Measurements from ENCODE around the gene HSD17B1. TPM values are rescaled to one million over a fixed set of nuclear protein-coding genes. Genes with fewer than 3 reads are reported as not detected.

HSD17B1 gene
- total RNA-seq, 4 donors from 2014 or later, result 0.41 to 2.2 (median 0.95) TPM; not detected in 1

- DNase-seq, result peak; percentile 97
- Histone ChIP-seq H3K27ac (peak within 1 kb of the TSS; percentile 90 to 93 (median 91)), H3K4me1 (peaks cover 19 to 38% (median 27%) of the 10 kb centered on the region in 4 donors), H3K27me3 (no peaks in the 10 kb centered on the region), H3K4me3 (peak within 1 kb of the TSS; percentile 30 to 79 (median 69)), H3K9me3 (no peaks in the 10 kb centered on the region), H3K36me3 (no peaks in the 10 kb centered on the region)
- in situ Hi-C loops (cut with MboI; ENCODE audit: low pct_ligation_motif_present in 1 of 4, low pct_unique_long_range_greater_than_20kb in 1 of 4, low sequenced_read_pairs in 3 of 4), result no loop called here
- intact Hi-C loops (cut with DNase I; ENCODE audit: low total_unique reads), result no loop called here
- WGBS, 2 donors (ENCODE audit: low coverage in 1 of 2), result 1% methylated on average over 28 of the region's 40 CpGs; no CpG with 5 or more reads in 1 of the 2 donors
- no peak for TF ChIP-seq EP300 (IDR thresholded peaks at IDR 0.05; ENCODE audit: low read depth)
- TF ChIP-seq POLR2A (IDR thresholded peaks at IDR 0.05), result peak; percentile 57
- TF ChIP-seq POLR2AphosphoS5 (IDR thresholded peaks at IDR 0.05), result peak; percentile 84 to 88 (median 86)
- TF ChIP-seq CTCF (IDR thresholded peaks at IDR 0.05), result no peak
Measured at GRCh38 chr17:42536048-42536371, 16.7 kb upstream of the HSD17B1 start, which contains the start of gene NAGLU. NAGLU (plus strand) TSS chr17:42536241; CDS start chr17:42536273, 32 bp downstream.

GRCh38 chr17:42536372-42537155, 16.2 kb upstream of the HSD17B1 start:
- intact Hi-C loops (cut with DNase I; ENCODE audit: low total_unique reads), result no loop called here
- Histone ChIP-seq H3K36me3 (no peaks in the 10 kb centered on the region), H3K4me3 (peak overlapping the region; percentile 15 to 79 (median 69)), H3K4me1 (peaks cover 19 to 37% (median 25%) of the 10 kb centered on the region in 4 donors), H3K27ac (peak overlapping the region; percentile 90 to 93 (median 91)), H3K9me3 (no peaks in the 10 kb centered on the region), H3K27me3 (no peaks in the 10 kb centered on the region)
- WGBS, 2 donors (ENCODE audit: low coverage in 1 of 2), result 1% methylated on average over 44 of the region's 65 CpGs; no CpG with 5 or more reads in 1 of the 2 donors
- peak in 1 of 3 donors; percentile 11 for TF ChIP-seq POLR2AphosphoS5 (IDR thresholded peaks at IDR 0.05)
- no peak for TF ChIP-seq EP300 (IDR thresholded peaks at IDR 0.05; ENCODE audit: low read depth)
- peak; percentile 91 for DNase-seq
- in situ Hi-C loops (cut with MboI; ENCODE audit: low pct_ligation_motif_present in 1 of 4, low pct_unique_long_range_greater_than_20kb in 1 of 4, low sequenced_read_pairs in 3 of 4), result no loop called here

GRCh38 chr17:42537156-42537805, 15.4 kb upstream of the HSD17B1 start:
- DNase-seq, result no peak
- whole genome bisulfite sequencing, 2 donors (ENCODE audit: low coverage in 1 of 2), result 90 to 93% methylated on average over 2 to 27 of the region's 31 CpGs
- peak overlapping the region; percentile 15 to 79 (median 69) for H3K4me3 ChIP-seq
- TF ChIP-seq CTCF (IDR thresholded peaks at IDR 0.05) (no peak), POLR2AphosphoS5 (IDR thresholded peaks at IDR 0.05) (no peak), POLR2A (IDR thresholded peaks at IDR 0.05) (no peak), EP300 (IDR thresholded peaks at IDR 0.05; ENCODE audit: low read depth) (no peak)
- in situ Hi-C loops (cut with MboI; ENCODE audit: low pct_ligation_motif_present in 1 of 4, low pct_unique_long_range_greater_than_20kb in 1 of 4, low sequenced_read_pairs in 3 of 4) (no loop called here), intact Hi-C loops (cut with DNase I; ENCODE audit: low total_unique reads) (no loop called here)
- H3K9me3 ChIP-seq, result no peaks in the 10 kb centered on the region
- peaks cover 18 to 42% (median 27%) of the 10 kb centered on the region in 4 donors for H3K4me1 ChIP-seq
- H3K36me3 ChIP-seq, result no peaks in the 10 kb centered on the region
- H3K27me3 ChIP-seq, result no peaks in the 10 kb centered on the region
- peak overlapping the region; percentile 90 to 93 (median 91) for H3K27ac ChIP-seq

GRCh38 chr17:42537826-42538451, 14.8 kb upstream of the HSD17B1 start:
- in situ Hi-C loops (cut with MboI; ENCODE audit: low pct_ligation_motif_present in 1 of 4, low pct_unique_long_range_greater_than_20kb in 1 of 4, low sequenced_read_pairs in 3 of 4), result no loop called here
- Histone ChIP-seq H3K36me3 (no peaks in the 10 kb centered on the region), H3K4me3 (no peak overlapping the region), H3K27ac (no peak overlapping the region), H3K4me1 (peaks cover 18 to 40% (median 27%) of the 10 kb centered on the region in 4 donors), H3K27me3 (no peaks in the 10 kb centered on the region), H3K9me3 (no peaks in the 10 kb centered on the region)
- WGBS, 2 donors (ENCODE audit: low coverage in 1 of 2), result 92 to 100% methylated on average over 1 to 5 of the region's 5 CpGs
- intact Hi-C loops (cut with DNase I; ENCODE audit: low total_unique reads), result no loop called here
- no peak for TF ChIP-seq POLR2AphosphoS5 (IDR thresholded peaks at IDR 0.05)
- TF ChIP-seq POLR2A (IDR thresholded peaks at IDR 0.05), result no peak
- TF ChIP-seq EP300 (IDR thresholded peaks at IDR 0.05; ENCODE audit: low read depth), result no peak
- no peak for DNase-seq
